ENCODE measurements around the gene EPHA3. TPM values are rescaled to one million over a fixed set of nuclear protein-coding genes. Genes with fewer than 3 reads are reported as not detected.

Gene EPHA3
- total RNA-seq, 1 donor from 2014 or later = 0.04 TPM

DNA sequence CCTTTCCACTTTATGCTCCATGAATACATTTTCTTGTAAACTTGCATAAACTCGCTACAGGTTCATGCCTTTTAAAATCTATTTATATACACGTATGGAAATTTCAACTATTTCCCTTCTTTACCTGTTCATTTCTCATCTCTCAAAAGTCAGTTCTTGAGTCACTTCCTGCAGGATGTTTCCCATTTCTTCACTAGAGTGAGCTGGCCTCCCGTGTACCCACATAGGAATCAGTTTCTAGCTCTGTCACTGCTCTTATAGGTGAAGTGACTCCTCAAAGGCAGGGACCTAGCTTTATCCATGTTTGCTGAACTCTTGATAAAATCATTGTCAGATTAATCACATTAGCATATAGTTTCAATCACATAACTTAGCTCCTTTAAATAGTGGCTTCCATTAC lies 259.7 kb downstream of the EPHA3 start:
- Histone ChIP-seq H3K27me3 (ENCODE audit: control insufficient read depth, insufficient read depth, low read length) (no peaks in the 10 kb centered on the region), H3K4me3 (ENCODE audit: low read depth, low read length) (no peak overlapping the region), H3K36me3 (ENCODE audit: control insufficient read depth, insufficient read depth, low read length) (no peaks in the 10 kb centered on the region)
- TF ChIP-seq, protein P1, sequence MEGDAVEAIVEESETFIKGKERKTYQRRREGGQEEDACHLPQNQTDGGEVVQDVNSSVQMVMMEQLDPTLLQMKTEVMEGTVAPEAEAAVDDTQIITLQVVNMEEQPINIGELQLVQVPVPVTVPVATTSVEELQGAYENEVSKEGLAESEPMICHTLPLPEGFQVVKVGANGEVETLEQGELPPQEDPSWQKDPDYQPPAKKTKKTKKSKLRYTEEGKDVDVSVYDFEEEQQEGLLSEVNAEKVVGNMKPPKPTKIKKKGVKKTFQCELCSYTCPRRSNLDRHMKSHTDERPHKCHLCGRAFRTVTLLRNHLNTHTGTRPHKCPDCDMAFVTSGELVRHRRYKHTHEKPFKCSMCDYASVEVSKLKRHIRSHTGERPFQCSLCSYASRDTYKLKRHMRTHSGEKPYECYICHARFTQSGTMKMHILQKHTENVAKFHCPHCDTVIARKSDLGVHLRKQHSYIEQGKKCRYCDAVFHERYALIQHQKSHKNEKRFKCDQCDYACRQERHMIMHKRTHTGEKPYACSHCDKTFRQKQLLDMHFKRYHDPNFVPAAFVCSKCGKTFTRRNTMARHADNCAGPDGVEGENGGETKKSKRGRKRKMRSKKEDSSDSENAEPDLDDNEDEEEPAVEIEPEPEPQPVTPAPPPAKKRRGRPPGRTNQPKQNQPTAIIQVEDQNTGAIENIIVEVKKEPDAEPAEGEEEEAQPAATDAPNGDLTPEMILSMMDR (IDR thresholded peaks at IDR 0.05; ENCODE audit: insufficient read depth, low read length, poor library complexity, severe bottlenecking) = no peak
- no peak for DNase-seq (ENCODE audit: low read depth)

DNA sequence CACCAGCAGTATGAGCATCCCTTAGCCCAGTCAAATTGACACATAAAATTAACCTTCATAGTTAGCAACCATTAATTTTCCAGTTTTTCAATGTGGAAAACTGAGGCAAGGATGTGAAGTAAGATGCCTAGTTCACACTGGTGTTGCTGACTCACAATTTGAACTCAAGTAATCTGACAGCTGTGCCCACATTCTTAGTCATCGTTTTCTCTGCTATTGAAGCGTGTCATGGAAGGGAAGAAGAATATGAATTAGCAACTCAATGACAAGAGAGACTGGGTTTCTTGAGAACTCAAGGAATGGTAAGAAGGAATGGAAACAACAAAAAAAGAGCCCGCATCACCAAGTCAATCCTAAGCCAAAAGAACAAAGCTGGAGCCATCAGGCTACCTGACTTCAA lies 261.4 kb downstream of the EPHA3 start:
- TF ChIP-seq, protein P1 (IDR thresholded peaks at IDR 0.05; ENCODE audit: insufficient read depth, low read length, poor library complexity, severe bottlenecking) = no peak
- DNase-seq (ENCODE audit: low read depth) = no peak

DNA sequence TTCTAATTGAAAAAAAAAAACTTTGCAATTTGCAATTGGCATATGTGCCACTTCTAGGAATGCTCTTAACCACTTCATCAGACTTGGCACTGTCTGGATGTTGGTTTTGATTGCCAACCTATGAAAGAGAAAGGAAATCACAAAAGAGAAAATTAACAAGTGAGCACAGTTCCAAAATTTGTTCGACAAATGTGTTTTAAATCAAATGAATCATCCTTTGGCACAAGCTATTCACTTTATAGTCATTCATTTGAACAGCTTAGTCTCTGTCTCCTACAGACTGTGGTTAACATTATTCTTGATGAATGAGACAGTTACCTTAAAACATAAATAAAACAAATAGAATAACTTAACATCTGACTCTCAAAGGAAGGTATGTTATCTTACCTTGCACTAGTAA lies 265.0 kb downstream of the EPHA3 start:
- DNase-seq (ENCODE audit: low read depth) = no peak
- Histone ChIP-seq H3K36me3 (ENCODE audit: control insufficient read depth, insufficient read depth, low read length) (no peaks in the 10 kb centered on the region), H3K27me3 (ENCODE audit: control insufficient read depth, insufficient read depth, low read length) (no peaks in the 10 kb centered on the region), H3K4me3 (ENCODE audit: low read depth, low read length) (no peak overlapping the region)
- TF ChIP-seq, protein P1 (IDR thresholded peaks at IDR 0.05; ENCODE audit: insufficient read depth, low read length, poor library complexity, severe bottlenecking) = no peak

More for the DNA sequence above, 261.4 kb downstream of the EPHA3 start:
- H3K36me3 ChIP-seq (ENCODE audit: control insufficient read depth, insufficient read depth, low read length) = no peaks in the 10 kb centered on the region
- no peak overlapping the region for H3K4me3 ChIP-seq (ENCODE audit: low read depth, low read length)
- H3K27me3 ChIP-seq (ENCODE audit: control insufficient read depth, insufficient read depth, low read length) = no peaks in the 10 kb centered on the region

DNA sequence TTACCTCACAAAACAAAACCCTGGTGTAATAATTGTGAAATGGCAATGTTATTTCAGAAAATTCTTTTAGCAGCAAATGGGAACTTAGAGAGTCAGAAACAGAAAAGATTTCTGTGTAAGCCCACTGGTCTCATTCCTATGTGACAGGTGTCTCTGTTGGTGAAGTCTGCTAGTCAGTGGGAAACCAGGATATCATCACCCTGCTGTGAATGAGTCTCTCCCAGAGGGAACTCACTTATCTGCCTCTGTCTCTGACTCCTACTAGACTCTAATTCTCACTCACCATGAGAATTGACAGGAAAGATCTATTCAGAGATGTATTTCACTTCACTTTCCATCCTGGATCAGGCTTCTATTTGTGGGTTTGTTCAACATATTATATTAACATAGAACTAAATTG lies 266.0 kb downstream of the EPHA3 start:
- TF ChIP-seq, protein P1 (IDR thresholded peaks at IDR 0.05; ENCODE audit: insufficient read depth, low read length, poor library complexity, severe bottlenecking) = no peak
- H3K36me3 ChIP-seq (ENCODE audit: control insufficient read depth, insufficient read depth, low read length) = no peaks in the 10 kb centered on the region
- DNase-seq (ENCODE audit: low read depth) = no peak
- H3K27me3 ChIP-seq (ENCODE audit: control insufficient read depth, insufficient read depth, low read length) = no peaks in the 10 kb centered on the region
- H3K4me3 ChIP-seq (ENCODE audit: low read depth, low read length) = no peak overlapping the region

DNA sequence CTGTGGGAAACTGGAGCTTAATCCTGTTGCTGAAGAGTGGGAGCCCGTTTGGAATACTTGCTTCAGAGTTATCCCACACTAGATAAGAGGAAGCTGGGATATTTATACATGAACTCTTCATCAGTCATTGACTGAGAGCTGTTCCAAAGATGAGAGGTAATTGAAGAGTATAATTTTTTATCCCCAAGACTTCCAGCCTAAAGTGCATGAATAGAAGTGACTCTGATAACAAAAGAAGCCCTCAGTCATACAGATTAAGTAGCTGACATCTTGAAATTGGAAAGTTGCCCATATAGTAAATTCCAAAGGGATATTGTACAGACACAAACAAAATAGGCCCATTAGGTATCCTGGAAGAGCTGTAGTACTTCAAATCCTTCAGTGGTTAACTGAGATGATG lies 268.0 kb downstream of the EPHA3 start:
- TF ChIP-seq, protein P1 (IDR thresholded peaks at IDR 0.05; ENCODE audit: insufficient read depth, low read length, poor library complexity, severe bottlenecking) = no peak
- no peak for DNase-seq (ENCODE audit: low read depth)
- H3K27me3 ChIP-seq (ENCODE audit: control insufficient read depth, insufficient read depth, low read length) = no peaks in the 10 kb centered on the region
- H3K4me3 ChIP-seq (ENCODE audit: low read depth, low read length) = no peak overlapping the region
- H3K36me3 ChIP-seq (ENCODE audit: control insufficient read depth, insufficient read depth, low read length) = no peaks in the 10 kb centered on the region

DNA sequence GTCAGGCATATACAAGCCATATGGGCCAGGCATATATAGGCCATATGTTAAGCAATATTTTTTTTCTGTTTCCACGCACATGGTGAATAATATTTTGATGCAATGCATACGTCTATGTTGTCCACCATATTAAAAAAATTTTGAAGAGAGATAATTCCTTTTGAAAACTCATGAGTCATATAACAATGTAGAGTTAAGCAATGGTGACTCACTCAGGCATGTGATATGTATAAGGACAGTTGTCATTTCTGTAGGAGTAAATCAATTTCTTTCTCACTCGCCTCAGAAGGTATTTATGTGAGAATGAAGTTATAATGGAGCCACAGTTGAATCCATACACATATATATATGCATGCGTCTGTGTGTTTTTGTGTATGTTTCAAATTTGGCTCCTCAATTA lies 272.6 kb downstream of the EPHA3 start:
- TF ChIP-seq, protein P1 (IDR thresholded peaks at IDR 0.05; ENCODE audit: insufficient read depth, low read length, poor library complexity, severe bottlenecking) = no peak
- Histone ChIP-seq H3K36me3 (ENCODE audit: control insufficient read depth, insufficient read depth, low read length) (no peaks in the 10 kb centered on the region), H3K4me3 (ENCODE audit: low read depth, low read length) (no peak overlapping the region), H3K27me3 (ENCODE audit: control insufficient read depth, insufficient read depth, low read length) (no peaks in the 10 kb centered on the region)
- no peak for DNase-seq (ENCODE audit: low read depth)
